ENCODE measurements around the gene SNX4. TPM values are rescaled to one million over a fixed set of nuclear protein-coding genes. Genes with fewer than 3 reads are reported as not detected.

Gene SNX4
- total and polyA plus RNA-seq, 2 of the 8 experiments (the other 6 are each of a cell fraction or from before 2014, with no cell fraction given) = 7.2 to 23.1 TPM

GRCh38 chr3:125515421-125515820 lies 4.6 kb downstream of the SNX4 start:
- H3K23ac ChIP-seq (ENCODE audit: insufficient read length) = no peak overlapping the region
- FAIRE-seq = no peak
- H2BK12ac ChIP-seq (ENCODE audit: low read depth, low read length) = no peak overlapping the region
- no peak overlapping the region for H2AK5ac ChIP-seq (ENCODE audit: low read depth, low read length)
- ChIA-PET POLR2A (ENCODE audit: partially characterized antibody) (interaction anchor here (0.6 kb wide), 1 partner anchor 332 kb away, joined by 3 read pairs; no protein-coding TSS in a partner anchor), CTCF (ENCODE audit: partially characterized antibody) (interaction anchor here (1.8 kb wide), 1 partner anchor 71 kb away, joined by 3 read pairs; no protein-coding TSS in a partner anchor)
- H3K4me2 ChIP-seq (ENCODE audit: insufficient read depth in 1 of 2, low read depth in 2 of 2, low read length in 2 of 2) = no peak overlapping the region
- H3K4me1 ChIP-seq (replicated peaks in 1 of 4; ENCODE audit: control insufficient read depth in 3 of 4, insufficient read depth in 4 of 4, low read length in 3 of 4) = no peaks in the 10 kb centered on the region; a peak in 1 of 7 replicates
- DNase-seq (ENCODE audit: low read depth in 1 of 2, low spot score in 2 of 2) = no peak
- H3K14ac ChIP-seq (ENCODE audit: insufficient read length) = no peak overlapping the region
- H2BK15ac ChIP-seq (ENCODE audit: low read length) = no peak overlapping the region
- H3K4me3 ChIP-seq (ENCODE audit: extremely low read depth in 1 of 4, insufficient read depth in 2 of 4, low read depth in 3 of 4, low read length in 4 of 4) = no peak overlapping the region
- peaks cover 0 to 18% (median 0%) of the 10 kb centered on the region in 4 experiments; a peak in 3 of 8 replicates for H3K36me3 ChIP-seq (ENCODE audit: control insufficient read depth in 2 of 4, insufficient read depth in 4 of 4, low read length in 3 of 4)
- no peaks in the 10 kb centered on the region; the same call in 1 of the 2 replicates for H3K79me1 ChIP-seq (ENCODE audit: low read depth, low read length)
- no peak overlapping the region for H2BK20ac ChIP-seq (ENCODE audit: low read length)
- H3K9me3 ChIP-seq (ENCODE audit: insufficient read depth in 2 of 2, low read depth in 1 of 2, low read length in 1 of 2) = no peaks in the 10 kb centered on the region
- peaks cover 0 to 1% of the 10 kb centered on the region in 2 experiments for H4K20me1 ChIP-seq (replicated peaks in 1 of 2; ENCODE audit: control insufficient read depth in 1 of 2, insufficient read depth in 2 of 2, low read length in 2 of 2)
- H2AFZ ChIP-seq (ENCODE audit: low read length) = no peak overlapping the region
- peaks cover 3 to 30% of the 10 kb centered on the region in 2 experiments; a peak in 2 of 4 replicates for H3K79me2 ChIP-seq (ENCODE audit: control insufficient read depth in 1 of 2, insufficient read depth in 2 of 2, low read length in 2 of 2)
- H3K18ac ChIP-seq (ENCODE audit: extremely low read depth, low read length) = no peak overlapping the region
- H3K9ac ChIP-seq (replicated peaks in 1 of 4; ENCODE audit: extremely low read depth in 1 of 4, low read depth in 3 of 4, low read length in 3 of 4) = no peak overlapping the region
- no peak overlapping the region for H2BK120ac ChIP-seq (replicated peaks; ENCODE audit: low read depth, low read length)
- no peak overlapping the region for H4K91ac ChIP-seq (replicated peaks; ENCODE audit: insufficient read length, low read length)
- H3K23me2 ChIP-seq (ENCODE audit: low read depth, low read length) = peaks cover 3% of the 10 kb centered on the region; the same call in 1 of the 2 replicates
- H3K27me3 ChIP-seq (replicated peaks in 1 of 4; ENCODE audit: control insufficient read depth in 3 of 4, extremely low read depth in 1 of 4, insufficient read depth in 3 of 4, low read length in 3 of 4) = no peaks in the 10 kb centered on the region
- no peak overlapping the region for H4K5ac ChIP-seq (ENCODE audit: insufficient read length, low read depth, low read length)
- no peak overlapping the region for H3K27ac ChIP-seq (ENCODE audit: low read depth, low read length)
- no peak overlapping the region for H3K56ac ChIP-seq (replicated peaks; ENCODE audit: insufficient read length, low read depth, low read length)
- no peak overlapping the region for H3K4ac ChIP-seq (replicated peaks; ENCODE audit: insufficient read length, low read depth, low read length)
- no peak overlapping the region for H2BK5ac ChIP-seq (ENCODE audit: low read depth, low read length)
- H4K8ac ChIP-seq (ENCODE audit: extremely low read depth, insufficient read depth, low read length) = no peak overlapping the region
- TF ChIP-seq POLR2A (IDR thresholded peaks at IDR 0.05; ENCODE audit: control extremely low read depth in 1 of 2, low read depth in 2 of 2, low read length in 2 of 2) (no peak), ASH2L (IDR thresholded peaks at IDR 0.05; ENCODE audit: low read length) (no peak), CTCF (IDR thresholded peaks at IDR 0.05; ENCODE audit: control extremely low read depth in 1 of 3, insufficient read depth in 1 of 3, low read depth in 1 of 3, low read length in 3 of 3) (no peak), POLR2AphosphoS5 (IDR thresholded peaks at IDR 0.05; ENCODE audit: low read depth, low read length) (no peak), CHD2 (IDR thresholded peaks at IDR 0.05; ENCODE audit: low read length) (no peak), POU5F1 (IDR thresholded peaks at IDR 0.05; ENCODE audit: low read depth, low read length) (no peak), RNF2 (IDR thresholded peaks at IDR 0.05; ENCODE audit: borderline replicate concordance, low read depth, low read length, missing control alignments, poor library complexity, severe bottlenecking) (no peak), SP2 (IDR thresholded peaks at IDR 0.05; ENCODE audit: low read length) (no peak), SIN3A (conservative IDR thresholded peaks at IDR 0.05 in 1 of 2, IDR thresholded peaks at IDR 0.05 in 1 of 2; ENCODE audit: low read depth in 1 of 2, low read length in 2 of 2) (no peak), CBX8 (IDR thresholded peaks at IDR 0.05; ENCODE audit: borderline replicate concordance, low read depth, low read length) (no peak), RXRA (IDR thresholded peaks at IDR 0.05; ENCODE audit: insufficient read depth, low read depth, low read length) (no peak), SP1 (IDR thresholded peaks at IDR 0.05; ENCODE audit: low read depth, low read length) (no peak)
